Spleen (tissue), 7 donors: ENCODE data around the gene PERM1.

Experiments used
- CTCF ChIP-seq, 11 experiments: fragments of 200-600 bp in 7 of 11; fragments of 450-650 bp in 4 of 11; sonication (generic) in 4 of 11; IDR thresholded peaks in 8 of 11; conservative IDR thresholded peaks in 3 of 11; 1 replicate in 7 of 11; 2 replicates in 4 of 11; pipeline versions ENCODE4 v1.4.0 to v1.8.0; 2016 to 2021; ENCODE audit warnings: antibody characterized with exemption in 11 of 11, inconsistent platforms in 4 of 11, mild to moderate bottlenecking in 1 of 11
- POLR2A ChIP-seq, 3 donors: fragments of 450-650 bp; IDR thresholded peaks; one replicate each; pipeline ENCODE4 v1.5.1; 2017; ENCODE audit warnings: antibody characterized with exemption in 3 of 3, mild to moderate bottlenecking in 1 of 3
- POLR2AphosphoS5 ChIP-seq, 3 donors: sonication (generic); formaldehyde crosslinking; IDR thresholded peaks; one replicate each; pipeline ENCODE4 v1.5.1; 2017; ENCODE audit warnings: antibody characterized with exemption in 3 of 3
- donor health status: DM: no; HTN: no; CAD: no; lungs with moderate emphysema.
- donor health status: DM: no; HTN: no; CAD: no.
- donor health status: DM: no; HTN: no; CAD: no.

DNA sequence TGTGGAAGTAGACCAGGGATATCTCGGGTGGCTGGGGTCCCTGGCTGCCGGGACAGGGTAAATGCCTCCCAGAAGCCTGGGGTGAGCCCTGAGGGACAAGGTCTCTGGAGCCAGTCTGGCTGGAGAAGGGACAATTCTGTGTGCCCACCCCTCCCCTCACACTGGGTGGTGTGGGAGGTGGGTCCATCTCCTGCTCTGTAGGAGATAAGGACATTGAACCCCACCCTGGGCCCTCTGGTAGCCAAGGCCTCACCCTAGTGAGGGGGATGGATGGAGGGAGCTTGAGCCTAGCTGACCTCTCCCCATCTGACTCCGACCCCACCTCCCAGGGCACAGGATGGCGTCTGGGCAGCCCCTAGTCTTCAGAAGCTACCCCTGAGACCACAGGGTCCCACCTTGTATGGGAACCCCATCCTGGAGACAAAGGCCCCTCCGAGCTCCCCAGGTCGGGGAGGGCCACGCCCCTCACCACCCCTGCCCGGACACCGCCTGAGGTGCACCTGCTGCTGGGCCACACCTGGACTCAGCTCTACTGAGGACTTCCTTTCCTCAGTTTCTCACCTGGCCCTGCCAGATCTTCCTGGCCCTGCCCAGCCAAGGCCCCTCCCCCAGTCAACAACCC lies 42.4 kb upstream of the PERM1 start:
- TF ChIP-seq CTCF (IDR thresholded peaks at IDR 0.05 in 8 of 11, conservative IDR thresholded peaks at IDR 0.05 in 3 of 11) = no peak
- no peak for TF ChIP-seq POLR2AphosphoS5 (IDR thresholded peaks at IDR 0.05)
- no peak for TF ChIP-seq POLR2A (IDR thresholded peaks at IDR 0.05)
